PFSK-1 (cell line): ENCODE results near the gene KLHL28.

Experiments used
- POLR2AphosphoS5 ChIP-seq: IDR thresholded peaks from 2 replicates; pipeline ENCODE4 v1.6.1; 2012; ENCODE audit warnings: low read depth, mild to moderate bottlenecking, control low read depth, low read length, moderate library complexity
- SIN3A ChIP-seq: IDR thresholded peaks from 2 replicates; pipeline ENCODE4 v1.6.1; 2012; ENCODE audit warnings: mild to moderate bottlenecking, low read length, moderate library complexity, borderline replicate concordance; ENCODE audit not compliant: insufficient read depth

- TF ChIP-seq POLR2AphosphoS5 = no peak
- no peak for TF ChIP-seq SIN3A
Measured at GRCh38 chr14:44901696-44902095, 60.1 kb downstream of the KLHL28 start.
